ENCODE data around the gene MAP6. TPM values are rescaled to one million over a fixed set of nuclear protein-coding genes. Genes with fewer than 3 reads are reported as not detected.

The MAP6 gene
- total and polyA plus RNA-seq, 2 experiments from 2014 or later = 0.31 to 1.2 TPM

DNA sequence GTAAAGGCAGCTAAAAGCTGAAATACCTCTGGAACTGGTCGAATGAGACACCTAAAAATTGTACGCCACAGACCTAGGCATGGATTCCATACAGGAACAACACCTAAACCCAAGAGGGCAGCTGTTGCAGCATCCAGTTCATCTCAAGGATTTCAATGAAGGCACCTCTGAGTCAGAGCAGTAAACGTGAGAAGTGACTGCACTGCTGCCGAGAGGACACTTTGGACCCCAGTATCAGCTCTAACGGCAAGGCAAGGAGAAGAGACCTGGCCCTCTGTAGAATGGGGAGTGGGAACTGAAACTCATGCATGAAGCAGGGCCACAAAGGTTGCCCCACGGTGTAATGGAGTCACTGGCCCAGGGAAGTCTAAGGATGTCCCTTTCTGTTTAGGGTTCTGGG, 23.9 kb downstream of the MAP6 start:
- Histone ChIP-seq H3K9me2 (ENCODE audit: insufficient read depth) (no peaks in the 10 kb centered on the region), H2AFZ (no peak overlapping the region), H3K4me2 (no peak overlapping the region), H4K20me1 (replicated peaks; ENCODE audit: insufficient read depth) (no peaks in the 10 kb centered on the region), H3K4me1 (ENCODE audit: insufficient read depth) (no peaks in the 10 kb centered on the region), H3K27me3 (ENCODE audit: insufficient read depth) (no peaks in the 10 kb centered on the region), H3K27ac (ENCODE audit: low read depth) (no peak overlapping the region), H3F3A (replicated peaks; ENCODE audit: low read depth) (no peaks in the 10 kb centered on the region), H3K36me3 (ENCODE audit: insufficient read depth) (no peaks in the 10 kb centered on the region), H3K79me2 (replicated peaks; ENCODE audit: insufficient read depth) (no peaks in the 10 kb centered on the region), H3K4me3 (no peak overlapping the region)
- Mint-ChIP-seq H3K4me1 (peaks cover 7% of the 10 kb centered on the region; the same call in 2 of the 3 replicates), H3K4me3 (no peak overlapping the region), H3K36me3 (ENCODE audit: low read depth) (no peaks in the 10 kb centered on the region), H3K9me3 (no peaks in the 10 kb centered on the region), H3K27ac (no peak overlapping the region), H3K27me3 (ENCODE audit: insufficient read depth, low read depth, poor library complexity) (no peaks in the 10 kb centered on the region)
- no peak for TF ChIP-seq STAT1 (IDR thresholded peaks at IDR 0.05; ENCODE audit: unreplicated experiment)
- TF ChIP-seq, protein P1, sequence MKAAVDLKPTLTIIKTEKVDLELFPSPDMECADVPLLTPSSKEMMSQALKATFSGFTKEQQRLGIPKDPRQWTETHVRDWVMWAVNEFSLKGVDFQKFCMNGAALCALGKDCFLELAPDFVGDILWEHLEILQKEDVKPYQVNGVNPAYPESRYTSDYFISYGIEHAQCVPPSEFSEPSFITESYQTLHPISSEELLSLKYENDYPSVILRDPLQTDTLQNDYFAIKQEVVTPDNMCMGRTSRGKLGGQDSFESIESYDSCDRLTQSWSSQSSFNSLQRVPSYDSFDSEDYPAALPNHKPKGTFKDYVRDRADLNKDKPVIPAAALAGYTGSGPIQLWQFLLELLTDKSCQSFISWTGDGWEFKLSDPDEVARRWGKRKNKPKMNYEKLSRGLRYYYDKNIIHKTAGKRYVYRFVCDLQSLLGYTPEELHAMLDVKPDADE (IDR thresholded peaks at IDR 0.05) = no peak
- TF ChIP-seq EZH2 (IDR thresholded peaks at IDR 0.05; ENCODE audit: low read depth, unreplicated experiment) = no peak
- no peak for TF ChIP-seq CREB1 (CRISPR knock-in tag; IDR thresholded peaks at IDR 0.05; ENCODE audit: low read depth)
- TF ChIP-seq, protein P2, sequence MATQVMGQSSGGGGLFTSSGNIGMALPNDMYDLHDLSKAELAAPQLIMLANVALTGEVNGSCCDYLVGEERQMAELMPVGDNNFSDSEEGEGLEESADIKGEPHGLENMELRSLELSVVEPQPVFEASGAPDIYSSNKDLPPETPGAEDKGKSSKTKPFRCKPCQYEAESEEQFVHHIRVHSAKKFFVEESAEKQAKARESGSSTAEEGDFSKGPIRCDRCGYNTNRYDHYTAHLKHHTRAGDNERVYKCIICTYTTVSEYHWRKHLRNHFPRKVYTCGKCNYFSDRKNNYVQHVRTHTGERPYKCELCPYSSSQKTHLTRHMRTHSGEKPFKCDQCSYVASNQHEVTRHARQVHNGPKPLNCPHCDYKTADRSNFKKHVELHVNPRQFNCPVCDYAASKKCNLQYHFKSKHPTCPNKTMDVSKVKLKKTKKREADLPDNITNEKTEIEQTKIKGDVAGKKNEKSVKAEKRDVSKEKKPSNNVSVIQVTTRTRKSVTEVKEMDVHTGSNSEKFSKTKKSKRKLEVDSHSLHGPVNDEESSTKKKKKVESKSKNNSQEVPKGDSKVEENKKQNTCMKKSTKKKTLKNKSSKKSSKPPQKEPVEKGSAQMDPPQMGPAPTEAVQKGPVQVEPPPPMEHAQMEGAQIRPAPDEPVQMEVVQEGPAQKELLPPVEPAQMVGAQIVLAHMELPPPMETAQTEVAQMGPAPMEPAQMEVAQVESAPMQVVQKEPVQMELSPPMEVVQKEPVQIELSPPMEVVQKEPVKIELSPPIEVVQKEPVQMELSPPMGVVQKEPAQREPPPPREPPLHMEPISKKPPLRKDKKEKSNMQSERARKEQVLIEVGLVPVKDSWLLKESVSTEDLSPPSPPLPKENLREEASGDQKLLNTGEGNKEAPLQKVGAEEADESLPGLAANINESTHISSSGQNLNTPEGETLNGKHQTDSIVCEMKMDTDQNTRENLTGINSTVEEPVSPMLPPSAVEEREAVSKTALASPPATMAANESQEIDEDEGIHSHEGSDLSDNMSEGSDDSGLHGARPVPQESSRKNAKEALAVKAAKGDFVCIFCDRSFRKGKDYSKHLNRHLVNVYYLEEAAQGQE (IDR thresholded peaks at IDR 0.05; ENCODE audit: unreplicated experiment) = no peak
- no peak for TF ChIP-seq ZNF114 (CRISPR knock-in tag; IDR thresholded peaks at IDR 0.05)
- no peak for TF ChIP-seq EZH2phosphoT487 (IDR thresholded peaks at IDR 0.05; ENCODE audit: unreplicated experiment)
- TF ChIP-seq, protein P3, sequence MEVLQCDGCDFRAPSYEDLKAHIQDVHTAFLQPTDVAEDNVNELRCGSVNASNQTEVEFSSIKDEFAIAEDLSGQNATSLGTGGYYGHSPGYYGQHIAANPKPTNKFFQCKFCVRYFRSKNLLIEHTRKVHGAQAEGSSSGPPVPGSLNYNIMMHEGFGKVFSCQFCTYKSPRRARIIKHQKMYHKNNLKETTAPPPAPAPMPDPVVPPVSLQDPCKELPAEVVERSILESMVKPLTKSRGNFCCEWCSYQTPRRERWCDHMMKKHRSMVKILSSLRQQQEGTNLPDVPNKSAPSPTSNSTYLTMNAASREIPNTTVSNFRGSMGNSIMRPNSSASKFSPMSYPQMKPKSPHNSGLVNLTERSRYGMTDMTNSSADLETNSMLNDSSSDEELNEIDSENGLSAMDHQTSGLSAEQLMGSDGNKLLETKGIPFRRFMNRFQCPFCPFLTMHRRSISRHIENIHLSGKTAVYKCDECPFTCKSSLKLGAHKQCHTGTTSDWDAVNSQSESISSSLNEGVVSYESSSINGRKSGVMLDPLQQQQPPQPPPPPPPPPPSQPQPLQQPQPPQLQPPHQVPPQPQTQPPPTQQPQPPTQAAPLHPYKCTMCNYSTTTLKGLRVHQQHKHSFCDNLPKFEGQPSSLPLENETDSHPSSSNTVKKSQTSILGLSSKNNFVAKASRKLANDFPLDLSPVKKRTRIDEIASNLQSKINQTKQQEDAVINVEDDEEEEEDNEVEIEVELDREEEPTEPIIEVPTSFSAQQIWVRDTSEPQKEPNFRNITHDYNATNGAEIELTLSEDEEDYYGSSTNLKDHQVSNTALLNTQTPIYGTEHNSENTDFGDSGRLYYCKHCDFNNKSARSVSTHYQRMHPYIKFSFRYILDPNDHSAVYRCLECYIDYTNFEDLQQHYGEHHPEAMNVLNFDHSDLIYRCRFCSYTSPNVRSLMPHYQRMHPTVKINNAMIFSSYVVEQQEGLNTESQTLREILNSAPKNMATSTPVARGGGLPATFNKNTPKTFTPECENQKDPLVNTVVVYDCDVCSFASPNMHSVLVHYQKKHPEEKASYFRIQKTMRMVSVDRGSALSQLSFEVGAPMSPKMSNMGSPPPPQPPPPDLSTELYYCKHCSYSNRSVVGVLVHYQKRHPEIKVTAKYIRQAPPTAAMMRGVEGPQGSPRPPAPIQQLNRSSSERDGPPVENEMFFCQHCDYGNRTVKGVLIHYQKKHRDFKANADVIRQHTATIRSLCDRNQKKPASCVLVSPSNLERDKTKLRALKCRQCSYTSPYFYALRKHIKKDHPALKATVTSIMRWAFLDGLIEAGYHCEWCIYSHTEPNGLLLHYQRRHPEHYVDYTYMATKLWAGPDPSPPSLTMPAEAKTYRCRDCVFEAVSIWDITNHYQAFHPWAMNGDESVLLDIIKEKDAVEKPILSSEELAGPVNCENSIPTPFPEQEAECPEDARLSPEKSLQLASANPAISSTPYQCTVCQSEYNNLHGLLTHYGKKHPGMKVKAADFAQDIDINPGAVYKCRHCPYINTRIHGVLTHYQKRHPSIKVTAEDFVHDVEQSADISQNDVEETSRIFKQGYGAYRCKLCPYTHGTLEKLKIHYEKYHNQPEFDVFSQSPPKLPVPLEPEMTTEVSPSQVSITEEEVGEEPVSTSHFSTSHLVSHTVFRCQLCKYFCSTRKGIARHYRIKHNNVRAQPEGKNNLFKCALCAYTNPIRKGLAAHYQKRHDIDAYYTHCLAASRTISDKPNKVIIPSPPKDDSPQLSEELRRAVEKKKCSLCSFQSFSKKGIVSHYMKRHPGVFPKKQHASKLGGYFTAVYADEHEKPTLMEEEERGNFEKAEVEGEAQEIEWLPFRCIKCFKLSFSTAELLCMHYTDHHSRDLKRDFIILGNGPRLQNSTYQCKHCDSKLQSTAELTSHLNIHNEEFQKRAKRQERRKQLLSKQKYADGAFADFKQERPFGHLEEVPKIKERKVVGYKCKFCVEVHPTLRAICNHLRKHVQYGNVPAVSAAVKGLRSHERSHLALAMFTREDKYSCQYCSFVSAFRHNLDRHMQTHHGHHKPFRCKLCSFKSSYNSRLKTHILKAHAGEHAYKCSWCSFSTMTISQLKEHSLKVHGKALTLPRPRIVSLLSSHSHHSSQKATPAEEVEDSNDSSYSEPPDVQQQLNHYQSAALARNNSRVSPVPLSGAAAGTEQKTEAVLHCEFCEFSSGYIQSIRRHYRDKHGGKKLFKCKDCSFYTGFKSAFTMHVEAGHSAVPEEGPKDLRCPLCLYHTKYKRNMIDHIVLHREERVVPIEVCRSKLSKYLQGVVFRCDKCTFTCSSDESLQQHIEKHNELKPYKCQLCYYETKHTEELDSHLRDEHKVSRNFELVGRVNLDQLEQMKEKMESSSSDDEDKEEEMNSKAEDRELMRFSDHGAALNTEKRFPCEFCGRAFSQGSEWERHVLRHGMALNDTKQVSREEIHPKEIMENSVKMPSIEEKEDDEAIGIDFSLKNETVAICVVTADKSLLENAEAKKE (CRISPR knock-in tag; IDR thresholded peaks at IDR 0.05) = no peak
- TF ChIP-seq NANOG (IDR thresholded peaks at IDR 0.05; ENCODE audit: borderline replicate concordance) = no peak
- TF ChIP-seq, protein P4, sequence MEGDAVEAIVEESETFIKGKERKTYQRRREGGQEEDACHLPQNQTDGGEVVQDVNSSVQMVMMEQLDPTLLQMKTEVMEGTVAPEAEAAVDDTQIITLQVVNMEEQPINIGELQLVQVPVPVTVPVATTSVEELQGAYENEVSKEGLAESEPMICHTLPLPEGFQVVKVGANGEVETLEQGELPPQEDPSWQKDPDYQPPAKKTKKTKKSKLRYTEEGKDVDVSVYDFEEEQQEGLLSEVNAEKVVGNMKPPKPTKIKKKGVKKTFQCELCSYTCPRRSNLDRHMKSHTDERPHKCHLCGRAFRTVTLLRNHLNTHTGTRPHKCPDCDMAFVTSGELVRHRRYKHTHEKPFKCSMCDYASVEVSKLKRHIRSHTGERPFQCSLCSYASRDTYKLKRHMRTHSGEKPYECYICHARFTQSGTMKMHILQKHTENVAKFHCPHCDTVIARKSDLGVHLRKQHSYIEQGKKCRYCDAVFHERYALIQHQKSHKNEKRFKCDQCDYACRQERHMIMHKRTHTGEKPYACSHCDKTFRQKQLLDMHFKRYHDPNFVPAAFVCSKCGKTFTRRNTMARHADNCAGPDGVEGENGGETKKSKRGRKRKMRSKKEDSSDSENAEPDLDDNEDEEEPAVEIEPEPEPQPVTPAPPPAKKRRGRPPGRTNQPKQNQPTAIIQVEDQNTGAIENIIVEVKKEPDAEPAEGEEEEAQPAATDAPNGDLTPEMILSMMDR (conservative IDR thresholded peaks at IDR 0.05; ENCODE audit: low read depth in 2 of 2) = no peak
- no peak for TF ChIP-seq POLR2AphosphoS5 (IDR thresholded peaks at IDR 0.05; ENCODE audit: low read depth)
- TF ChIP-seq ZNF331 (CRISPR knock-in tag; IDR thresholded peaks at IDR 0.05; ENCODE audit: low read depth) = no peak
- TF ChIP-seq JUNB (IDR thresholded peaks at IDR 0.05; ENCODE audit: unreplicated experiment) = no peak
- no peak for ATAC-seq
- DNase-seq (ENCODE audit: low spot score) = no peak
